Stimulated activated CD8-positive, alpha-beta memory T cell treated with anti-CD3 and anti-CD28 coated beads, Interleukin-4, amount 100 ng/mL, for 48 hours (primary cell): Measurements from ENCODE around the gene SAMD3.
"Not testable (repeated sequence)": the region's sequence is repeated elsewhere in the genome, so short reads cannot be mapped to it uniquely, and the experiment has no call there.

Experiments
- DNase-seq: peaks from one replicate; pipeline ENCODE4 v3.0.0-alpha.2; 2020

The SAMD3 gene

GRCh38 chr6:130207979-130208649, 14.6 kb downstream of the SAMD3 start:
- DNase-seq: no peak

GRCh38 chr6:130206479-130206878, 16.3 kb downstream of the SAMD3 start:
- DNase-seq: no peak

- DNase-seq: no peak
These were observed 18.4 kb downstream of the SAMD3 start for GRCh38 chr6:130204322-130204721.

- no peak for DNase-seq
These were observed 19.4 kb downstream of the SAMD3 start for GRCh38 chr6:130203370-130203769.

- DNase-seq: peak; percentile 53
These were observed 20.0 kb downstream of the SAMD3 start for GRCh38 chr6:130202782-130203181.

GRCh38 chr6:130200020-130200419, 22.7 kb downstream of the SAMD3 start:
- no peak for DNase-seq

GRCh38 chr6:130198483-130199035, 24.2 kb downstream of the SAMD3 start:
- no peak for DNase-seq

- not testable (repeated sequence) for DNase-seq
These were observed 24.8 kb downstream of the SAMD3 start for GRCh38 chr6:130197816-130198482.

- DNase-seq: not testable (repeated sequence)
These were observed 28.3 kb downstream of the SAMD3 start for GRCh38 chr6:130194434-130194833.

- DNase-seq: no peak
These were observed 31.8 kb downstream of the SAMD3 start for GRCh38 chr6:130190701-130191690.

GRCh38 chr6:130189531-130190397, 33.0 kb downstream of the SAMD3 start:
- DNase-seq: no peak

GRCh38 chr6:130188207-130188899, 34.4 kb downstream of the SAMD3 start:
- DNase-seq: no peak

- DNase-seq: no peak
These were observed 35.2 kb downstream of the SAMD3 start for GRCh38 chr6:130187335-130188206.

GRCh38 chr6:130185658-130186057, 37.1 kb downstream of the SAMD3 start:
- no peak for DNase-seq

- peak; percentile 45 for DNase-seq
These were observed 39.2 kb downstream of the SAMD3 start for GRCh38 chr6:130183271-130184222.

GRCh38 chr6:130182466-130182865, 40.3 kb downstream of the SAMD3 start:
- no peak for DNase-seq

GRCh38 chr6:130178692-130179091, 44.1 kb downstream of the SAMD3 start:
- no peak for DNase-seq

- no peak for DNase-seq
These were observed 46.4 kb downstream of the SAMD3 start for GRCh38 chr6:130176378-130176777.

- not testable (repeated sequence) for DNase-seq
These were observed 49.3 kb downstream of the SAMD3 start for GRCh38 chr6:130173377-130174004.
